Measurements from ENCODE around the gene LPIN1.

The LPIN1 gene

GRCh38 chr2:11866358-11867335 is 120.2 kb downstream of the LPIN1 start:
- Mint-ChIP-seq H3K27ac (no peak overlapping the region), H3K27me3 (peaks cover 2% of the 10 kb centered on the region), H3K4me1 (ENCODE audit: low read depth) (peaks cover 18% of the 10 kb centered on the region), H3K4me3 (no peak overlapping the region), H3K36me3 (no peaks in the 10 kb centered on the region), H3K9me3 (ENCODE audit: low read depth) (no peaks in the 10 kb centered on the region)

- Mint-ChIP-seq H3K4me3 (no peak overlapping the region), H3K36me3 (no peaks in the 10 kb centered on the region), H3K4me1 (ENCODE audit: low read depth) (peaks cover 15% of the 10 kb centered on the region), H3K27ac (no peak overlapping the region), H3K9me3 (ENCODE audit: low read depth) (no peaks in the 10 kb centered on the region), H3K27me3 (no peaks in the 10 kb centered on the region)
These were observed 121.5 kb downstream of the LPIN1 start for GRCh38 chr2:11867926-11868325.

- Mint-ChIP-seq H3K4me1 (ENCODE audit: low read depth) (peaks cover 6% of the 10 kb centered on the region), H3K36me3 (no peaks in the 10 kb centered on the region), H3K27ac (no peak overlapping the region), H3K9me3 (ENCODE audit: low read depth) (no peaks in the 10 kb centered on the region), H3K27me3 (no peaks in the 10 kb centered on the region), H3K4me3 (no peak overlapping the region)
These were observed 123.1 kb downstream of the LPIN1 start for GRCh38 chr2:11869391-11869991.

- Mint-ChIP-seq H3K9me3 (ENCODE audit: low read depth) (no peaks in the 10 kb centered on the region), H3K27me3 (no peaks in the 10 kb centered on the region), H3K36me3 (no peaks in the 10 kb centered on the region), H3K4me3 (no peak overlapping the region), H3K27ac (no peak overlapping the region), H3K4me1 (ENCODE audit: low read depth) (peaks cover 6% of the 10 kb centered on the region)
These were observed 123.6 kb downstream of the LPIN1 start for GRCh38 chr2:11870064-11870463.

- Mint-ChIP-seq H3K27ac (no peak overlapping the region), H3K36me3 (no peaks in the 10 kb centered on the region), H3K4me3 (no peak overlapping the region), H3K4me1 (ENCODE audit: low read depth) (peaks cover 6% of the 10 kb centered on the region), H3K27me3 (no peaks in the 10 kb centered on the region), H3K9me3 (ENCODE audit: low read depth) (no peaks in the 10 kb centered on the region)
These were observed 124.2 kb downstream of the LPIN1 start for GRCh38 chr2:11870584-11870983.

GRCh38 chr2:11871421-11871820 is 125.0 kb downstream of the LPIN1 start:
- no peak overlapping the region for H3K27ac Mint-ChIP-seq
- H3K4me3 Mint-ChIP-seq: no peak overlapping the region
- H3K36me3 Mint-ChIP-seq: no peaks in the 10 kb centered on the region
- H3K27me3 Mint-ChIP-seq: no peaks in the 10 kb centered on the region
- no peaks in the 10 kb centered on the region for H3K9me3 Mint-ChIP-seq (ENCODE audit: low read depth)
- H3K4me1 Mint-ChIP-seq (ENCODE audit: low read depth): peaks cover 6% of the 10 kb centered on the region

GRCh38 chr2:11872247-11872947 is 126.0 kb downstream of the LPIN1 start:
- H3K27ac Mint-ChIP-seq: no peak overlapping the region
- no peaks in the 10 kb centered on the region for H3K4me1 Mint-ChIP-seq (ENCODE audit: low read depth)
- H3K27me3 Mint-ChIP-seq: no peaks in the 10 kb centered on the region
- no peak overlapping the region for H3K4me3 Mint-ChIP-seq
- H3K9me3 Mint-ChIP-seq (ENCODE audit: low read depth): no peaks in the 10 kb centered on the region
- no peaks in the 10 kb centered on the region for H3K36me3 Mint-ChIP-seq

GRCh38 chr2:11872948-11873269 is 126.5 kb downstream of the LPIN1 start:
- H3K4me1 Mint-ChIP-seq (ENCODE audit: low read depth): no peaks in the 10 kb centered on the region
- no peak overlapping the region for H3K27ac Mint-ChIP-seq
- no peak overlapping the region for H3K4me3 Mint-ChIP-seq
- H3K27me3 Mint-ChIP-seq: no peaks in the 10 kb centered on the region
- H3K9me3 Mint-ChIP-seq (ENCODE audit: low read depth): no peaks in the 10 kb centered on the region
- H3K36me3 Mint-ChIP-seq: peaks cover 2% of the 10 kb centered on the region

GRCh38 chr2:11873356-11874154 is 127.1 kb downstream of the LPIN1 start:
- Mint-ChIP-seq H3K36me3 (peaks cover 2% of the 10 kb centered on the region), H3K4me3 (no peak overlapping the region), H3K9me3 (ENCODE audit: low read depth) (no peaks in the 10 kb centered on the region), H3K27ac (no peak overlapping the region), H3K27me3 (peaks cover 1% of the 10 kb centered on the region), H3K4me1 (ENCODE audit: low read depth) (no peaks in the 10 kb centered on the region)

- Mint-ChIP-seq H3K4me1 (ENCODE audit: low read depth) (no peaks in the 10 kb centered on the region), H3K36me3 (peaks cover 2% of the 10 kb centered on the region), H3K27me3 (peaks cover 1% of the 10 kb centered on the region), H3K9me3 (ENCODE audit: low read depth) (no peaks in the 10 kb centered on the region), H3K27ac (no peak overlapping the region), H3K4me3 (no peak overlapping the region)
These were observed 128.4 kb downstream of the LPIN1 start for GRCh38 chr2:11874861-11875260.

GRCh38 chr2:11875481-11875880 is 129.0 kb downstream of the LPIN1 start:
- Mint-ChIP-seq H3K9me3 (ENCODE audit: low read depth) (no peaks in the 10 kb centered on the region), H3K27me3 (peaks cover 1% of the 10 kb centered on the region), H3K27ac (no peak overlapping the region), H3K4me3 (no peak overlapping the region), H3K36me3 (peaks cover 2% of the 10 kb centered on the region), H3K4me1 (ENCODE audit: low read depth) (no peaks in the 10 kb centered on the region)

GRCh38 chr2:11876436-11876835 is 130.0 kb downstream of the LPIN1 start:
- no peaks in the 10 kb centered on the region for H3K4me1 Mint-ChIP-seq (ENCODE audit: low read depth)
- H3K9me3 Mint-ChIP-seq (ENCODE audit: low read depth): no peaks in the 10 kb centered on the region
- no peak overlapping the region for H3K4me3 Mint-ChIP-seq
- peaks cover 2% of the 10 kb centered on the region for H3K36me3 Mint-ChIP-seq
- no peak overlapping the region for H3K27ac Mint-ChIP-seq
- peaks cover 1% of the 10 kb centered on the region for H3K27me3 Mint-ChIP-seq

- H3K9me3 Mint-ChIP-seq (ENCODE audit: low read depth): no peaks in the 10 kb centered on the region
- H3K4me3 Mint-ChIP-seq: no peak overlapping the region
- H3K4me1 Mint-ChIP-seq (ENCODE audit: low read depth): no peaks in the 10 kb centered on the region
- no peak overlapping the region for H3K27ac Mint-ChIP-seq
- peaks cover 1% of the 10 kb centered on the region for H3K27me3 Mint-ChIP-seq
- H3K36me3 Mint-ChIP-seq: peaks cover 2% of the 10 kb centered on the region
These were observed 130.5 kb downstream of the LPIN1 start for GRCh38 chr2:11876889-11877288.
